Measurements from ENCODE around the gene RNF31. TPM values are rescaled to one million over a fixed set of nuclear protein-coding genes. Genes with fewer than 3 reads are reported as not detected.

Gene RNF31
- total RNA-seq, 6 experiments from 2014 or later = 38.5 to 53.6 (median 47.2) TPM

- H3K27ac Mint-ChIP-seq = no peak overlapping the region
- TF ChIP-seq CTCF (IDR thresholded peaks at IDR 0.05) = no peak
Measured at GRCh38 chr14:24132061-24132685, 15.1 kb upstream of the RNF31 start.

GRCh38 chr14:24132976-24133375, 14.3 kb upstream of the RNF31 start:
- no peak for DNase-seq
- no peak for TF ChIP-seq CTCF (IDR thresholded peaks at IDR 0.05)
- no peak overlapping the region for H3K4me3 Mint-ChIP-seq
- peaks cover 19% of the 10 kb centered on the region for H3K4me1 Mint-ChIP-seq (ENCODE audit: low read depth)
- H3K27me3 Mint-ChIP-seq (ENCODE audit: insufficient read depth) = peaks cover 3% of the 10 kb centered on the region
- H3K36me3 Mint-ChIP-seq (ENCODE audit: low read depth) = peaks cover 10% of the 10 kb centered on the region
- no peak overlapping the region for H3K27ac Mint-ChIP-seq
- H3K9me3 Mint-ChIP-seq = no peaks in the 10 kb centered on the region

More at GRCh38 chr14:24132061-24132685, 15.1 kb upstream of the RNF31 start:
- peaks cover 15% of the 10 kb centered on the region for H3K4me1 Mint-ChIP-seq (ENCODE audit: low read depth)
- H3K4me3 Mint-ChIP-seq = no peak overlapping the region
- H3K27me3 Mint-ChIP-seq (ENCODE audit: insufficient read depth) = peaks cover 3% of the 10 kb centered on the region
- no peak for DNase-seq
- no peaks in the 10 kb centered on the region for H3K9me3 Mint-ChIP-seq
- peaks cover 5% of the 10 kb centered on the region for H3K36me3 Mint-ChIP-seq (ENCODE audit: low read depth)

- DNase-seq = no peak
- 0 out of 2 replicates have a peak, but pooled peaks have one; percentile 15 for TF ChIP-seq CTCF (IDR thresholded peaks at IDR 0.05)
- Mint-ChIP-seq H3K27ac (no peak overlapping the region), H3K9me3 (no peaks in the 10 kb centered on the region), H3K4me1 (ENCODE audit: low read depth) (peaks cover 23% of the 10 kb centered on the region), H3K4me3 (no peak overlapping the region), H3K27me3 (ENCODE audit: insufficient read depth) (peaks cover 3% of the 10 kb centered on the region), H3K36me3 (ENCODE audit: low read depth) (peaks cover 17% of the 10 kb centered on the region)
Measured at GRCh38 chr14:24133735-24134134, 13.6 kb upstream of the RNF31 start.

GRCh38 chr14:24135584-24135833, 11.8 kb upstream of the RNF31 start:
- H3K4me3 Mint-ChIP-seq = peak overlapping the region; percentile 85
- peaks cover 38% of the 10 kb centered on the region for H3K4me1 Mint-ChIP-seq (ENCODE audit: low read depth)
- no peaks in the 10 kb centered on the region for H3K9me3 Mint-ChIP-seq
- peak overlapping the region; percentile 1; the same call in 1 of the 2 replicates for H3K27ac Mint-ChIP-seq
- DNase-seq = no peak
- H3K36me3 Mint-ChIP-seq (ENCODE audit: low read depth) = peaks cover 29% of the 10 kb centered on the region
- TF ChIP-seq CTCF (IDR thresholded peaks at IDR 0.05) = no peak
- peaks cover 6% of the 10 kb centered on the region for H3K27me3 Mint-ChIP-seq (ENCODE audit: insufficient read depth)

GRCh38 chr14:24135834-24136683, 11.2 kb upstream of the RNF31 start, which contains the start of gene PSME1:
PSME1 (plus strand) TSS chr14:24136194; CDS start chr14:24136263, 69 bp downstream.
- peak within 1 kb of the TSS; percentile 78 for H3K27ac Mint-ChIP-seq
- peaks cover 8% of the 10 kb centered on the region for H3K27me3 Mint-ChIP-seq (ENCODE audit: insufficient read depth)
- no peaks in the 10 kb centered on the region for H3K9me3 Mint-ChIP-seq

More at GRCh38 chr14:24135834-24136683, 11.2 kb upstream of the RNF31 start, which contains the start of gene PSME1:
- peaks cover 29% of the 10 kb centered on the region for H3K36me3 Mint-ChIP-seq (ENCODE audit: low read depth)
- peak; percentile 77 for DNase-seq
- H3K4me3 Mint-ChIP-seq = peak within 1 kb of the TSS; percentile 85
- peaks cover 38% of the 10 kb centered on the region for H3K4me1 Mint-ChIP-seq (ENCODE audit: low read depth)
- TF ChIP-seq CTCF (IDR thresholded peaks at IDR 0.05) = no peak
